HEK293 (cell line): ENCODE results near the gene EDIL3.

Source experiments
- CTCF ChIP-seq: fragments of 450-650 bp; formaldehyde crosslinking; IDR thresholded peaks from 2 replicates; pipeline ENCODE4 v1.5.1; 2016; ENCODE audit warnings: missing biosample characterization, missing genetic modification characterization
- FEZF1 ChIP-seq: fragments of 450-650 bp; formaldehyde crosslinking; IDR thresholded peaks from 2 replicates; pipeline ENCODE4 v1.5.1; 2016; ENCODE audit warnings: missing biosample characterization, missing genetic modification characterization
- PRDM1 ChIP-seq: fragments of 450-650 bp; formaldehyde crosslinking; IDR thresholded peaks from 2 replicates; pipeline ENCODE4; 2016; ENCODE audit warnings: missing biosample characterization, missing genetic modification characterization
- PRDM2 ChIP-seq: fragments of 450-650 bp; formaldehyde crosslinking; IDR thresholded peaks from 2 replicates; pipeline ENCODE4 v1.5.1; 2016; ENCODE audit warnings: missing biosample characterization, missing genetic modification characterization, borderline replicate concordance
- REST ChIP-seq: fragments of 450-650 bp; formaldehyde crosslinking; IDR thresholded peaks from 2 replicates; pipeline ENCODE4 v1.5.1; 2016; ENCODE audit warnings: missing biosample characterization, missing genetic modification characterization
- ZBTB10 ChIP-seq: fragments of 450-650 bp; formaldehyde crosslinking; IDR thresholded peaks from 2 replicates; pipeline ENCODE4 v1.5.1; 2016; ENCODE audit warnings: missing biosample characterization, missing genetic modification characterization
- ZNF121 ChIP-seq: fragments of 450-650 bp; formaldehyde crosslinking; IDR thresholded peaks from 2 replicates; pipeline ENCODE4 v1.5.1; 2016; ENCODE audit warnings: missing biosample characterization, missing genetic modification characterization
- ZNF596 ChIP-seq: fragments of 450-650 bp; IDR thresholded peaks from 2 replicates; pipeline ENCODE4 v1.5.0; 2018; ENCODE audit warnings: missing biosample characterization, mild to moderate bottlenecking, missing genetic modification characterization, moderate library complexity

GRCh38 chr5:83965441-83965840 is 419.2 kb downstream of the EDIL3 start:
- TF ChIP-seq PRDM1 (tag by site-specific recombination) (no peak), CTCF (tag by site-specific recombination) (no peak), ZNF596 (tag by site-specific recombination) (no peak), PRDM2 (tag by site-specific recombination) (no peak), ZNF121 (no peak), FEZF1 (tag by site-specific recombination) (no peak), REST (tag by site-specific recombination) (no peak), ZBTB10 (tag by site-specific recombination) (no peak)
